ENCODE results near the gene KIF3A.

- TF ChIP-seq CTCF (IDR thresholded peaks at IDR 0.05; ENCODE audit: borderline replicate concordance, extremely low read depth, low read length, poor library complexity, severe bottlenecking) = no peak
- no peak for TF ChIP-seq EZH2 (IDR thresholded peaks at IDR 0.05; ENCODE audit: borderline replicate concordance, low read depth, low read length, severe bottlenecking)
Measured at GRCh38 chr5:132718544-132719312, 18.6 kb downstream of the KIF3A start.
